ENCODE results near the gene PIK3R2.

PIK3R2 gene

DNA sequence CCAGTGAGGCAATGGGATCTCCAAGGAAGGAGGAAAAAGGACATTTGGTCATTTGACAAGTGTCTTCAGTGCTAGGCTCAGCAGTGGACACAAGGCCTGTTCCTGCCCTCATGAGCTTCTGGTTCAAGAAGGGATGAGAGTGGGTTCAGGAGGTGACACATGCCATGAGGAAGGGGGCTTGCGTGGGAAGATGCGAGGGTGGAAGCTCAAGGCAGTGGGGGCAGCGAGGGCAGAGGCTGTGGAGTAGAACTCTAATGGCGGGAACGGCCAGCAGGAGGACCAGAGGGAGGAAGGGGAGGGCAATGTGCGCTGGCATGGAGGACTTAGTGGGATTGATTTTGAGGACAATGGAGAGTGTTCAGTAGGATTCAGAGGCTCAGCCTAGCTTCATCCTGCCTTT is 3.3 kb downstream of the PIK3R2 start:
- TF ChIP-seq EZH2phosphoT487 (conservative IDR thresholded peaks at IDR 0.05; ENCODE audit: low read length), result no peak
- no peak overlapping the region for H3K27ac ChIP-seq (ENCODE audit: low read depth, low read length)
- no peak overlapping the region for H2AFZ ChIP-seq (ENCODE audit: low read depth, low read length, severe bottlenecking)
- no peaks in the 10 kb centered on the region for H3K27me3 ChIP-seq (ENCODE audit: low read length)
- H3K9me3 ChIP-seq (ENCODE audit: insufficient read depth, low read length), result no peaks in the 10 kb centered on the region
- no peak overlapping the region for H3K9ac ChIP-seq (ENCODE audit: low read length)
- no peaks in the 10 kb centered on the region for H3K9me2 ChIP-seq (replicated peaks; ENCODE audit: insufficient read depth, low read length)
- H3F3A ChIP-seq (ENCODE audit: insufficient read depth), result 0 out of 2 replicates have a peak, but pooled peaks cover 16% of the 10 kb centered on the region
- peaks cover 21% of the 10 kb centered on the region for H3K79me2 ChIP-seq (ENCODE audit: insufficient read depth, low read length)
- H3K36me3 ChIP-seq (ENCODE audit: low read length), result no peaks in the 10 kb centered on the region
- no peak overlapping the region for H3K4me2 ChIP-seq (ENCODE audit: low read depth, low read length, poor library complexity, severe bottlenecking)
- no peak overlapping the region for H3K4me3 ChIP-seq (ENCODE audit: insufficient read depth, low read length, poor library complexity, severe bottlenecking)
- H4K20me1 ChIP-seq (ENCODE audit: low read depth, low read length), result no peaks in the 10 kb centered on the region

DNA sequence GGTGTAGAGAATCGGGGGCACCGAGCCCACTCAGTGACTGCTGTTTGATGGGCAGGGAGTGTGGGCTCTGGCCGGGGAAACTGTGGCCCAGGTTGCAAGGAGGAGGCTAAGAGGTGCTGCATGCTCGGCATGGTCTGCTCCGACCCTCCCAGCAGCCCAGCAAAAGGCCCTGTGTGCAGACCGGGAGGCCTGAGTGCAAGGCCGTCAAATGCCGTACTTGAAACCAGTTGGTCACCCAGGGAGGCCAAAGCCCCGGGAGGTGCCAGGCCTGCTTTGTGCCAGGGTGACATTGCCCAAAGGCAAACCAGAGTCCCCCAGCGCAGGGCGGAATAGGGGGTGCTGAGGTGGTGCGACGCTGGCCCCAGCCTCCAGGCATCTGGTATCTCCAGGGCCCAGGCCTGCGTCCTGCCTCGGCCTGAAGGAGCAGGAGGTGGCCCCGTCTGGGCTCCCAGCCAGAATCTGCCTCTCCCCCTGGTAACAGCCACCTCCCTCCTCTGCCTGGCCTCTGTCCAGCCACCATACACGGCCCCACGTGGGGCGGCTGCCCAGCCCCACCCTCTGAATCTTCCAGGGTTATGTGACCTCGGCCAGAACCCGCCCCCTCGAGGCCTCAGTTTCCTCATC is 4.0 kb downstream of the PIK3R2 start:
- no peak overlapping the region for H3K4me2 ChIP-seq (ENCODE audit: low read depth, low read length, poor library complexity, severe bottlenecking)
- no peaks in the 10 kb centered on the region for H3K9me3 ChIP-seq (ENCODE audit: insufficient read depth, low read length)
- H3K4me3 ChIP-seq (ENCODE audit: insufficient read depth, low read length, poor library complexity, severe bottlenecking), result no peak overlapping the region
- H3K36me3 ChIP-seq (ENCODE audit: low read length), result no peaks in the 10 kb centered on the region
- peaks cover 21% of the 10 kb centered on the region for H3K79me2 ChIP-seq (ENCODE audit: insufficient read depth, low read length)
- H3K27me3 ChIP-seq (ENCODE audit: low read length), result no peaks in the 10 kb centered on the region
- TF ChIP-seq EZH2phosphoT487 (conservative IDR thresholded peaks at IDR 0.05; ENCODE audit: low read length), result no peak
- TF ChIP-seq, protein P1, sequence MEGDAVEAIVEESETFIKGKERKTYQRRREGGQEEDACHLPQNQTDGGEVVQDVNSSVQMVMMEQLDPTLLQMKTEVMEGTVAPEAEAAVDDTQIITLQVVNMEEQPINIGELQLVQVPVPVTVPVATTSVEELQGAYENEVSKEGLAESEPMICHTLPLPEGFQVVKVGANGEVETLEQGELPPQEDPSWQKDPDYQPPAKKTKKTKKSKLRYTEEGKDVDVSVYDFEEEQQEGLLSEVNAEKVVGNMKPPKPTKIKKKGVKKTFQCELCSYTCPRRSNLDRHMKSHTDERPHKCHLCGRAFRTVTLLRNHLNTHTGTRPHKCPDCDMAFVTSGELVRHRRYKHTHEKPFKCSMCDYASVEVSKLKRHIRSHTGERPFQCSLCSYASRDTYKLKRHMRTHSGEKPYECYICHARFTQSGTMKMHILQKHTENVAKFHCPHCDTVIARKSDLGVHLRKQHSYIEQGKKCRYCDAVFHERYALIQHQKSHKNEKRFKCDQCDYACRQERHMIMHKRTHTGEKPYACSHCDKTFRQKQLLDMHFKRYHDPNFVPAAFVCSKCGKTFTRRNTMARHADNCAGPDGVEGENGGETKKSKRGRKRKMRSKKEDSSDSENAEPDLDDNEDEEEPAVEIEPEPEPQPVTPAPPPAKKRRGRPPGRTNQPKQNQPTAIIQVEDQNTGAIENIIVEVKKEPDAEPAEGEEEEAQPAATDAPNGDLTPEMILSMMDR (IDR thresholded peaks at IDR 0.05; ENCODE audit: insufficient read depth, low read length, poor library complexity, severe bottlenecking), result no peak
- H2AFZ ChIP-seq (ENCODE audit: low read depth, low read length, severe bottlenecking), result no peak overlapping the region
- no peak overlapping the region for H3K27ac ChIP-seq (ENCODE audit: low read depth, low read length)
- no peak overlapping the region; the same call in 1 of the 2 replicates for H3K9ac ChIP-seq (ENCODE audit: low read length)
- 0 out of 2 replicates have a peak, but pooled peaks cover 13% of the 10 kb centered on the region for H3F3A ChIP-seq (ENCODE audit: insufficient read depth)
- H4K20me1 ChIP-seq (ENCODE audit: low read depth, low read length), result no peaks in the 10 kb centered on the region
- H3K9me2 ChIP-seq (replicated peaks; ENCODE audit: insufficient read depth, low read length), result no peaks in the 10 kb centered on the region

DNA sequence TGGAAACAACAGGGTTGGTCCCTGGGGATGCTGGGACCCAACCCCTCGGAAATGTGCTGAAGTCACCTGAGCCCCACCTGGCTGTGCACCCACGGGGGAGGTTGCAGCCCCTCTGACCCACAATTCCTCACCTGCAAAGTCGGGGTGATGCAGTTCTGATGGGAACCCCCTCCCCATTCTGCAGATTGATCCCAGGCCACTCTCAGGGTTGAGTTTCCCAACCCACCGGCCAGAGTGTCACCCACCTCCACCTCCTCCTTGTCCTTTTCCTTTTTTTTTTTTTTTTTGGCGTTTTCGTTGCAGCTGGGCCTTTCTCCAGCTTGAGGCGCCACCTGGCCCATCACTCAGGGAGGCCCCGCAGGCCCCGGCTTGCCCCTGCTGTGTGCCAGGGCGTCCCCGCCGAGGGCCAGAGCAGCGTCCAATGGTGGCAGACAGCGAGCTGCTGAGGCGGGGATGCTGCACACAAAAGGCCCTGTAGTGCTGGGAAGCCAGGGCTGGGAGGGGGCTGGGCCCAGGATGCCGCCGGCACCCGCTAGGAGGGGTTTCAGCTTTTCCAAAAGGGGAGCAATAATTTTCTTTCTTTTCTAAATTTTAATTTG is 4.6 kb downstream of the PIK3R2 start:
- Histone ChIP-seq H3K4me2 (ENCODE audit: low read depth, low read length, poor library complexity, severe bottlenecking) (no peak overlapping the region), H3K79me2 (ENCODE audit: insufficient read depth, low read length) (peaks cover 21% of the 10 kb centered on the region), H3K9ac (ENCODE audit: low read length) (no peak overlapping the region; the same call in 1 of the 2 replicates)

More for the DNA sequence above, 4.6 kb downstream of the PIK3R2 start:
- no peaks in the 10 kb centered on the region for H3K9me3 ChIP-seq (ENCODE audit: insufficient read depth, low read length)
- H3K36me3 ChIP-seq (ENCODE audit: low read length), result no peaks in the 10 kb centered on the region
- no peaks in the 10 kb centered on the region for H3K27me3 ChIP-seq (ENCODE audit: low read length)
- H3F3A ChIP-seq (ENCODE audit: insufficient read depth), result 0 out of 2 replicates have a peak, but pooled peaks cover 13% of the 10 kb centered on the region
- TF ChIP-seq EZH2phosphoT487 (conservative IDR thresholded peaks at IDR 0.05; ENCODE audit: low read length), result no peak
- TF ChIP-seq, protein P1 (IDR thresholded peaks at IDR 0.05; ENCODE audit: insufficient read depth, low read length, poor library complexity, severe bottlenecking), result no peak
- H3K27ac ChIP-seq (ENCODE audit: low read depth, low read length), result no peak overlapping the region
- H4K20me1 ChIP-seq (ENCODE audit: low read depth, low read length), result no peaks in the 10 kb centered on the region
- H3K4me3 ChIP-seq (ENCODE audit: insufficient read depth, low read length, poor library complexity, severe bottlenecking), result no peak overlapping the region
- H3K9me2 ChIP-seq (replicated peaks; ENCODE audit: insufficient read depth, low read length), result no peaks in the 10 kb centered on the region
- no peak overlapping the region for H2AFZ ChIP-seq (ENCODE audit: low read depth, low read length, severe bottlenecking)

All from SU-DHL-6 (cell line).